Trophoblast cell (in vitro differentiated cells and primary cell): ENCODE data around the gene PLA2G2C.

Experiments
- DNase-seq, 2 donors: peaks; one replicate each; pipeline ENCODE4 v3.0.0-alpha.2; 2016
- H2AFZ ChIP-seq: 2 replicates; pipeline ENCODE4 v1.6.1; 2013; ENCODE audit warnings: low read length, moderate library complexity, mild to moderate bottlenecking; ENCODE audit not compliant: insufficient read depth, poor library complexity
- H2AK5ac ChIP-seq: 2 replicates; pipeline ENCODE4 v1.6.1; 2013; ENCODE audit warnings: mild to moderate bottlenecking, low read length
- H2BK120ac ChIP-seq: 2 replicates; pipeline ENCODE4 v1.6.1; 2013; ENCODE audit warnings: low read length, mild to moderate bottlenecking, moderate library complexity; ENCODE audit not compliant: insufficient read depth, poor library complexity
- H2BK12ac ChIP-seq: 2 replicates; pipeline ENCODE4 v1.6.1; 2013; ENCODE audit warnings: mild to moderate bottlenecking, low read length, moderate library complexity
- H2BK5ac ChIP-seq: 2 replicates; pipeline ENCODE4 v1.6.1; 2013; ENCODE audit warnings: low read length, low read depth, moderate library complexity, mild to moderate bottlenecking; ENCODE audit not compliant: poor library complexity
- H3K14ac ChIP-seq: 2 replicates; pipeline ENCODE4 v1.6.1; 2013; ENCODE audit warnings: mild to moderate bottlenecking, low read length
- H3K18ac ChIP-seq: 2 replicates; pipeline ENCODE4 v1.6.1; 2013; ENCODE audit warnings: mild to moderate bottlenecking, low read length
- H3K23ac ChIP-seq: 2 replicates; pipeline ENCODE4 v1.6.1; 2013; ENCODE audit warnings: low read length
- H3K27ac ChIP-seq: 2 replicates; pipeline ENCODE4 v1.5.1; 2013; ENCODE audit warnings: low read depth, mild to moderate bottlenecking, inconsistent platforms, low read length, moderate library complexity
- H3K27me3 ChIP-seq: 2 replicates; pipeline ENCODE4 v1.6.1; 2013; ENCODE audit warnings: inconsistent platforms, mild to moderate bottlenecking, low read length, moderate library complexity; ENCODE audit not compliant: insufficient read depth
- H3K36me3 ChIP-seq, 2 experiments: 1 replicate in 1 of 2; 2 replicates in 1 of 2; pipeline ENCODE4 v1.6.1; 2013; ENCODE audit warnings: low read length in 2 of 2, mild to moderate bottlenecking in 2 of 2, moderate library complexity in 1 of 2; ENCODE audit not compliant: insufficient read depth in 2 of 2, control insufficient read depth in 1 of 2
- H3K4ac ChIP-seq: 2 replicates; pipeline ENCODE4 v1.6.1; 2013; ENCODE audit warnings: low read depth, mild to moderate bottlenecking, low read length, moderate library complexity
- H3K4me1 ChIP-seq, 2 experiments: 1 replicate in 1 of 2; 2 replicates in 1 of 2; pipeline ENCODE4 v1.6.1; 2013; ENCODE audit warnings: low read length in 2 of 2, mild to moderate bottlenecking in 2 of 2, moderate library complexity in 1 of 2; ENCODE audit not compliant: insufficient read depth in 2 of 2, control insufficient read depth in 1 of 2
- H3K4me2 ChIP-seq: 2 replicates; pipeline ENCODE4 v1.6.1; 2013; ENCODE audit warnings: inconsistent platforms, mild to moderate bottlenecking, low read length, moderate library complexity
- H3K4me3 ChIP-seq: 2 replicates; pipeline ENCODE4 v1.5.1; 2013; ENCODE audit warnings: mild to moderate bottlenecking, low read depth, low read length, inconsistent platforms
- H3K79me1 ChIP-seq: one replicate; pipeline ENCODE4 v1.6.1; 2013; ENCODE audit warnings: low read length
- H3K79me2 ChIP-seq: 2 replicates; pipeline ENCODE4 v1.6.1; 2013; ENCODE audit warnings: low read length, mild to moderate bottlenecking; ENCODE audit not compliant: control insufficient read depth, insufficient read depth, poor library complexity
- H3K9ac ChIP-seq: 2 replicates; pipeline ENCODE4 v1.6.1; 2013; ENCODE audit warnings: mild to moderate bottlenecking, low read length
- H3K9me3 ChIP-seq: 2 replicates; pipeline ENCODE4 v1.6.1; 2013; ENCODE audit warnings: low read depth, mild to moderate bottlenecking, control low read depth, inconsistent platforms, low read length; ENCODE audit not compliant: insufficient read depth
- H4K12ac ChIP-seq: 2 replicates; pipeline ENCODE4 v1.6.1; 2013; ENCODE audit warnings: low read depth, mild to moderate bottlenecking, low read length, moderate library complexity
- H4K8ac ChIP-seq: 2 replicates; pipeline ENCODE4 v1.6.1; 2013; ENCODE audit warnings: low read depth, mild to moderate bottlenecking, low read length, moderate library complexity
- H4K91ac ChIP-seq: one replicate; pipeline ENCODE4 v1.6.1; 2013; ENCODE audit warnings: low read depth, mild to moderate bottlenecking, low read length, moderate library complexity
- WGBS: extraction: QIAGEN DNeasy Blood & Tissue Kit; methylation state at CpG from one replicate; pipeline ENCODE4 v1.1.7; 2013; ENCODE audit warnings: missing lambda C conversion rate; ENCODE audit not compliant: insufficient read length, insufficient coverage; ENCODE audit errors: extremely low coverage; 5-methylcytosine and 5-hydroxymethylcytosine counted together

Gene PLA2G2C

GRCh38 chr1:20123722-20124455, 62.4 kb downstream of the PLA2G2C start:
- H3K4ac ChIP-seq, result no peak overlapping the region
- no peak overlapping the region for H4K91ac ChIP-seq
- no peak overlapping the region for H3K4me2 ChIP-seq
- no peak overlapping the region for H4K8ac ChIP-seq
- H3K9ac ChIP-seq, result no peak overlapping the region
- H2AK5ac ChIP-seq, result no peak overlapping the region
- no peak overlapping the region for H3K23ac ChIP-seq
- H3K79me2 ChIP-seq, result no peaks in the 10 kb centered on the region
- WGBS, result no CpG with 5 or more reads among the region's 10 CpGs
- H3K27ac ChIP-seq, result no peak overlapping the region
- no peak overlapping the region for H2BK120ac ChIP-seq
- peak in 1 of 2 donors; percentile 38 for DNase-seq
- H2AFZ ChIP-seq, result no peak overlapping the region
- no peak overlapping the region for H3K4me3 ChIP-seq
- H3K36me3 ChIP-seq, result no peaks in the 10 kb centered on the region
- H3K79me1 ChIP-seq, result no peaks in the 10 kb centered on the region
- H4K12ac ChIP-seq, result no peak overlapping the region
- H2BK12ac ChIP-seq, result no peak overlapping the region
- H2BK5ac ChIP-seq, result no peak overlapping the region
- H3K27me3 ChIP-seq, result no peaks in the 10 kb centered on the region
- no peak overlapping the region for H3K18ac ChIP-seq
- no peaks in the 10 kb centered on the region for H3K4me1 ChIP-seq
- H3K14ac ChIP-seq, result no peak overlapping the region
- H3K9me3 ChIP-seq, result no peaks in the 10 kb centered on the region

- no peaks in the 10 kb centered on the region for H3K9me3 ChIP-seq
- no peak overlapping the region for H3K23ac ChIP-seq
- no peak overlapping the region for H3K14ac ChIP-seq
- DNase-seq, result no peak
- H3K4me3 ChIP-seq, result no peak overlapping the region
- no peak overlapping the region for H2AFZ ChIP-seq
- no peaks in the 10 kb centered on the region for H3K27me3 ChIP-seq
- no peak overlapping the region for H3K4ac ChIP-seq
- no peak overlapping the region for H4K91ac ChIP-seq
- no peaks in the 10 kb centered on the region for H3K79me1 ChIP-seq
- no peaks in the 10 kb centered on the region for H3K4me1 ChIP-seq
- no peaks in the 10 kb centered on the region for H3K79me2 ChIP-seq
- no peak overlapping the region for H3K9ac ChIP-seq
- H3K36me3 ChIP-seq, result no peaks in the 10 kb centered on the region
- no peak overlapping the region for H3K4me2 ChIP-seq
- no peak overlapping the region for H2BK5ac ChIP-seq
- no peak overlapping the region for H3K27ac ChIP-seq
- no CpG with 5 or more reads among the region's 4 CpGs for WGBS
- H4K12ac ChIP-seq, result no peak overlapping the region
- no peak overlapping the region for H2BK12ac ChIP-seq
- H2AK5ac ChIP-seq, result no peak overlapping the region
- H4K8ac ChIP-seq, result no peak overlapping the region
- no peak overlapping the region for H3K18ac ChIP-seq
- H2BK120ac ChIP-seq, result no peak overlapping the region
These were observed 65.5 kb downstream of the PLA2G2C start for GRCh38 chr1:20120796-20121195.

- WGBS, result no CpG with 5 or more reads among the region's 2 CpGs
- H4K8ac ChIP-seq, result no peak within 1 kb of the TSS
These were observed 67.0 kb downstream of the PLA2G2C start, which contains the start of gene PLA2G2D for GRCh38 chr1:20119347-20119746. Gene PLA2G2D, minus strand, starts transcription at chr1:20119536. Its CDS starts 38 bp downstream, at chr1:20119498.

GRCh38 chr1:20117236-20117635, 69.1 kb downstream of the PLA2G2C start:
- H3K9ac ChIP-seq, result no peak overlapping the region
- H4K8ac ChIP-seq, result no peak overlapping the region
- DNase-seq, result no peak
- no peak overlapping the region for H3K27ac ChIP-seq
- H4K12ac ChIP-seq, result no peak overlapping the region
- H3K4me1 ChIP-seq, result peaks cover 0 to under 1% of the 10 kb centered on the region in 2 experiments
- H3K9me3 ChIP-seq, result no peaks in the 10 kb centered on the region
- H4K91ac ChIP-seq, result no peak overlapping the region
- no peak overlapping the region for H2AFZ ChIP-seq
- no peak overlapping the region for H3K4me2 ChIP-seq
- H3K79me1 ChIP-seq, result no peaks in the 10 kb centered on the region
- H3K4ac ChIP-seq, result no peak overlapping the region
- H3K14ac ChIP-seq, result no peak overlapping the region
- H3K4me3 ChIP-seq, result no peak overlapping the region
- no peaks in the 10 kb centered on the region for H3K79me2 ChIP-seq
- no peak overlapping the region for H2BK120ac ChIP-seq
- H2AK5ac ChIP-seq, result no peak overlapping the region
- H3K36me3 ChIP-seq, result no peaks in the 10 kb centered on the region
- no peak overlapping the region for H3K23ac ChIP-seq
- no peak overlapping the region for H2BK5ac ChIP-seq
- no peak overlapping the region for H2BK12ac ChIP-seq
- H3K27me3 ChIP-seq, result no peaks in the 10 kb centered on the region
- no peak overlapping the region for H3K18ac ChIP-seq

More at GRCh38 chr1:20119347-20119746, 67.0 kb downstream of the PLA2G2C start, which contains the start of gene PLA2G2D:
- Histone ChIP-seq H2BK12ac (no peak within 1 kb of the TSS), H3K18ac (no peak within 1 kb of the TSS), H3K36me3 (no peaks in the 10 kb centered on the region), H3K4me1 (no peaks in the 10 kb centered on the region), H2AK5ac (no peak within 1 kb of the TSS), H3K9ac (no peak within 1 kb of the TSS), H3K14ac (no peak within 1 kb of the TSS), H3K23ac (no peak within 1 kb of the TSS), H3K79me2 (no peaks in the 10 kb centered on the region), H3K27me3 (no peaks in the 10 kb centered on the region), H2BK5ac (no peak within 1 kb of the TSS), H3K4ac (no peak within 1 kb of the TSS), H3K9me3 (no peaks in the 10 kb centered on the region), H4K91ac (no peak within 1 kb of the TSS), H2BK120ac (no peak within 1 kb of the TSS), H3K4me3 (peak within 1 kb of the TSS; percentile 2), H3K4me2 (no peak within 1 kb of the TSS), H3K27ac (no peak within 1 kb of the TSS), H4K12ac (no peak within 1 kb of the TSS), H3K79me1 (no peaks in the 10 kb centered on the region), H2AFZ (no peak within 1 kb of the TSS)
- DNase-seq, result no peak
